Myocyte (in vitro differentiated cells): Measurements from ENCODE around the gene CSF3R. TPM values are rescaled to one million over a fixed set of nuclear protein-coding genes. Genes with fewer than 3 reads are reported as not detected.

Source experiments
- DNase-seq: peaks from one replicate; pipeline ENCODE4 v3.0.0-alpha.2; 2012; ENCODE audit warnings: low read depth
- total RNA-seq: library from RNA; depleted of rRNA; stranded (reverse); fragments of >200 nt; gene quantifications from 2 replicates; pipeline ENCODE4 v1.2.3, GENCODE V29; 2014

CSF3R gene
- total RNA-seq, 1 donor from 2014 or later: not detected

GRCh38 chr1:36463463-36463802 lies 19.3 kb downstream of the CSF3R start:
- no peak for DNase-seq

- peak; percentile 35 for DNase-seq
These were observed 23.8 kb downstream of the CSF3R start for GRCh38 chr1:36458910-36459309.

GRCh38 chr1:36457691-36458090 lies 25.0 kb downstream of the CSF3R start:
- no peak for DNase-seq

- no peak for DNase-seq
These were observed 26.3 kb downstream of the CSF3R start for GRCh38 chr1:36456391-36456928.

GRCh38 chr1:36455386-36455785 lies 27.3 kb downstream of the CSF3R start:
- no peak for DNase-seq

- DNase-seq: no peak
These were observed 28.9 kb downstream of the CSF3R start for GRCh38 chr1:36453600-36454388.

- DNase-seq: no peak
These were observed 29.7 kb downstream of the CSF3R start for GRCh38 chr1:36453051-36453450.

- DNase-seq: no peak
These were observed 31.8 kb downstream of the CSF3R start for GRCh38 chr1:36450919-36451305.

GRCh38 chr1:36450270-36450918 lies 32.3 kb downstream of the CSF3R start, which contains the start of gene OSCP1:
Gene OSCP1, minus strand, starts transcription at chr1:36450451. Its CDS starts 82 bp downstream, at chr1:36450369.
- peak; percentile 97 for DNase-seq

- no peak for DNase-seq
These were observed 34.1 kb downstream of the CSF3R start for GRCh38 chr1:36448530-36449056.

- no peak for DNase-seq
These were observed 35.3 kb downstream of the CSF3R start for GRCh38 chr1:36447450-36447849.

GRCh38 chr1:36446746-36447145 lies 36.0 kb downstream of the CSF3R start:
- DNase-seq: no peak

- DNase-seq: peak; percentile 5
These were observed 36.4 kb downstream of the CSF3R start for GRCh38 chr1:36446271-36446670.

- no peak for DNase-seq
These were observed 39.4 kb downstream of the CSF3R start for GRCh38 chr1:36443297-36443696.

- no peak for DNase-seq
These were observed 40.4 kb downstream of the CSF3R start for GRCh38 chr1:36442337-36442736.

GRCh38 chr1:36440646-36441045 lies 42.1 kb downstream of the CSF3R start:
- no peak for DNase-seq

GRCh38 chr1:36440044-36440443 lies 42.7 kb downstream of the CSF3R start:
- DNase-seq: no peak

GRCh38 chr1:36438715-36439114 lies 44.0 kb downstream of the CSF3R start:
- DNase-seq: no peak

GRCh38 chr1:36436821-36437220 lies 45.9 kb downstream of the CSF3R start:
- DNase-seq: no peak

- peak; percentile 69 for DNase-seq
These were observed 49.6 kb downstream of the CSF3R start for GRCh38 chr1:36433102-36433501.

GRCh38 chr1:36432616-36433015 lies 50.1 kb downstream of the CSF3R start:
- DNase-seq: no peak

GRCh38 chr1:36425791-36426190 lies 56.9 kb downstream of the CSF3R start:
- peak; percentile 26 for DNase-seq
